SKM-1 treated with dmso at 0.1 percent for 144 hours (cell line): ENCODE results near the gene ZNF791.
"Not testable (repeated sequence)": the region's sequence is repeated elsewhere in the genome, so short reads cannot be mapped to it uniquely, and the experiment has no call there.

Experiments used
- DNase-seq: peaks from one replicate; lab custom pipeline; 2025; ENCODE audit not compliant: unreplicated experiment; lab: John Stamatoyannopoulos, UW

The ZNF791 gene

GRCh38 chr19:12610540-12611360, at the start of gene ZNF791, which contains the start of gene ZNF490:
ZNF791 (plus strand) TSS chr19:12610920; CDS start chr19:12611080, 160 bp downstream.
ZNF490 (minus strand) TSS chr19:12610813; CDS start chr19:12610680, 133 bp downstream.
- peak; percentile 95 for DNase-seq

GRCh38 chr19:12564016-12564664, 46.6 kb upstream of the ZNF791 start:
- peak; percentile 75 for DNase-seq

- DNase-seq: not testable (repeated sequence)
Measured at GRCh38 chr19:12566380-12566779, 44.3 kb upstream of the ZNF791 start.

GRCh38 chr19:12567951-12568350, 42.8 kb upstream of the ZNF791 start:
- DNase-seq: no peak

GRCh38 chr19:12574036-12574435, 36.7 kb upstream of the ZNF791 start:
- no peak for DNase-seq

- no peak for DNase-seq
Measured at GRCh38 chr19:12578641-12579040, 32.1 kb upstream of the ZNF791 start.

- no peak for DNase-seq
Measured at GRCh38 chr19:12580180-12580694, 30.5 kb upstream of the ZNF791 start.

- DNase-seq: no peak
Measured at GRCh38 chr19:12581100-12581499, 29.6 kb upstream of the ZNF791 start.

- DNase-seq: no peak
Measured at GRCh38 chr19:12596485-12596884, 14.2 kb upstream of the ZNF791 start.

GRCh38 chr19:12596927-12597548, 13.7 kb upstream of the ZNF791 start:
- DNase-seq: no peak

GRCh38 chr19:12597594-12597993, 13.1 kb upstream of the ZNF791 start:
- no peak for DNase-seq

GRCh38 chr19:12603714-12604113, 7.0 kb upstream of the ZNF791 start:
- no peak for DNase-seq

GRCh38 chr19:12606796-12607195, 3.9 kb upstream of the ZNF791 start:
- no peak for DNase-seq

GRCh38 chr19:12607631-12608030, 3.1 kb upstream of the ZNF791 start:
- DNase-seq: no peak

GRCh38 chr19:12611361-12611699, 610 bp downstream of the ZNF791 start:
- DNase-seq: no peak

GRCh38 chr19:12617646-12618045, 6.9 kb downstream of the ZNF791 start:
- no peak for DNase-seq

GRCh38 chr19:12621253-12622024, 10.7 kb downstream of the ZNF791 start:
- DNase-seq: not testable (repeated sequence)

GRCh38 chr19:12623361-12624031, 12.8 kb downstream of the ZNF791 start:
- DNase-seq: no peak

GRCh38 chr19:12626958-12627357, 16.2 kb downstream of the ZNF791 start:
- no peak for DNase-seq
